Stimulated activated CD4-positive, alpha-beta T cell treated with anti-CD3 and anti-CD28 coated beads, Interleukin-1b, Interleukin-23, amount 100 ng/mL, for 48 hours (primary cell): ENCODE results near the gene MYCN.

ENCODE experiments used
- DNase-seq: peaks from one replicate; pipeline ENCODE4 v3.0.0-alpha.2; 2020

MYCN gene

GRCh38 chr2:15981646-15982045, 41.3 kb downstream of the MYCN start:
- no peak for DNase-seq

- DNase-seq = no peak
Measured at GRCh38 chr2:15982285-15983044, 42.1 kb downstream of the MYCN start.

GRCh38 chr2:15983496-15983895, 43.1 kb downstream of the MYCN start:
- DNase-seq = no peak

- DNase-seq = no peak
Measured at GRCh38 chr2:15984368-15985255, 44.3 kb downstream of the MYCN start.

GRCh38 chr2:15985531-15985930, 45.2 kb downstream of the MYCN start:
- DNase-seq = no peak

- DNase-seq = no peak
Measured at GRCh38 chr2:15986068-15986560, 45.8 kb downstream of the MYCN start.

GRCh38 chr2:15986644-15987043, 46.3 kb downstream of the MYCN start:
- no peak for DNase-seq

GRCh38 chr2:15988733-15989132, 48.4 kb downstream of the MYCN start:
- no peak for DNase-seq

GRCh38 chr2:15989559-15989958, 49.2 kb downstream of the MYCN start:
- no peak for DNase-seq

GRCh38 chr2:15990151-15991101, 50.1 kb downstream of the MYCN start:
- DNase-seq = no peak

GRCh38 chr2:15991231-15991630, 50.9 kb downstream of the MYCN start:
- DNase-seq = no peak

- no peak for DNase-seq
Measured at GRCh38 chr2:15992457-15993231, 52.3 kb downstream of the MYCN start.

- no peak for DNase-seq
Measured at GRCh38 chr2:15993232-15993610, 52.9 kb downstream of the MYCN start.

- DNase-seq = no peak
Measured at GRCh38 chr2:15993666-15994065, 53.3 kb downstream of the MYCN start.

GRCh38 chr2:15995603-15996002, 55.3 kb downstream of the MYCN start:
- DNase-seq = no peak
